MM.1S (cell line): ENCODE results near the gene MSANTD2.

Source experiments
- CTCF ChIP-seq: fragments of 300-600 bp; sonication (generic); IDR thresholded peaks from 2 replicates; pipeline ENCODE4 v1.5.1; 2016; ENCODE audit warnings: antibody characterized with exemption, low read length, mixed read lengths
- EZH2 ChIP-seq: fragments of 300-600 bp; sonication (generic); optimal IDR thresholded peaks from 2 replicates; pipeline ENCODE3; 2017; ENCODE audit warnings: low read depth, mild to moderate bottlenecking, antibody characterized with exemption, low read length, mixed read lengths
- EZH2phosphoT487 ChIP-seq: fragments of 300-600 bp; sonication (generic); IDR thresholded peaks from 2 replicates; pipeline ENCODE4 v1.6.1; 2018; ENCODE audit warnings: antibody characterized with exemption, low read length

GRCh38 chr11:124766156-124766555 is 34.0 kb downstream of the MSANTD2 start:
- TF ChIP-seq CTCF (no peak), EZH2 (no peak), EZH2phosphoT487 (no peak)
